Measurements from ENCODE around the gene MFSD6.

- TF ChIP-seq CTCF (IDR thresholded peaks at IDR 0.05) (no peak), POLR2A (IDR thresholded peaks at IDR 0.05) (no peak)
Observed at GRCh38 chr2:190497428-190497827, 89.3 kb downstream of the MFSD6 start.
